Immature natural killer cell (primary cell): Measurements from ENCODE around the gene PRR30. TPM values are rescaled to one million over a fixed set of nuclear protein-coding genes. Genes with fewer than 3 reads are reported as not detected.
"Not testable (repeated sequence)": the region's sequence is repeated elsewhere in the genome, so short reads cannot be mapped to it uniquely, and the experiment has no call there.

Source experiments
- DNase-seq, 3 donors: peaks; one replicate each; pipeline ENCODE4 v3.0.0; 2022; ENCODE audit warnings: mixed read lengths in 1 of 3
- H3K27ac Mint-ChIP-seq, 6 donors: one replicate each; pipeline ENCODE4 v1.8.0; 2020; ENCODE audit warnings: mixed read lengths in 6 of 6, mild to moderate bottlenecking in 5 of 6, inconsistent platforms in 4 of 6, moderate library complexity in 3 of 6
- H3K27me3 Mint-ChIP-seq, 3 donors: one replicate each; pipeline ENCODE4 v1.8.0; 2020 to 2021; ENCODE audit warnings: low read depth in 3 of 3, mild to moderate bottlenecking in 3 of 3, mixed read lengths in 3 of 3, moderate library complexity in 3 of 3, inconsistent platforms in 1 of 3
- H3K36me3 Mint-ChIP-seq, 3 donors: one replicate each; pipeline ENCODE4 v1.8.0; 2020; ENCODE audit warnings: mixed read lengths in 3 of 3, inconsistent platforms in 2 of 3, mild to moderate bottlenecking in 2 of 3
- H3K4me1 Mint-ChIP-seq, 2 donors: one replicate each; pipeline ENCODE4 v1.8.0; 2020; ENCODE audit warnings: inconsistent platforms in 2 of 2, mild to moderate bottlenecking in 2 of 2, mixed read lengths in 2 of 2, moderate library complexity in 1 of 2
- H3K4me3 Mint-ChIP-seq, 5 donors: one replicate each; pipeline ENCODE4 v1.8.0; 2020; ENCODE audit warnings: mild to moderate bottlenecking in 5 of 5, mixed read lengths in 5 of 5, inconsistent platforms in 3 of 5, moderate library complexity in 3 of 5
- H3K9me3 Mint-ChIP-seq, 6 donors: one replicate each; pipeline ENCODE4 v1.8.0; 2020; ENCODE audit warnings: mild to moderate bottlenecking in 6 of 6, mixed read lengths in 6 of 6, inconsistent platforms in 4 of 6, moderate library complexity in 3 of 6
- polyA plus RNA-seq, 3 donors: library from polyadenylated mRNA; unstranded; fragments of 300-500 nt; fragmentation: Illumina TruSeq; gene quantifications; one replicate each; pipeline ENCODE4 v1.2.3, GENCODE V29; 2021

The PRR30 gene
- polyA plus RNA-seq, 3 donors from 2014 or later, result not detected

DNA sequence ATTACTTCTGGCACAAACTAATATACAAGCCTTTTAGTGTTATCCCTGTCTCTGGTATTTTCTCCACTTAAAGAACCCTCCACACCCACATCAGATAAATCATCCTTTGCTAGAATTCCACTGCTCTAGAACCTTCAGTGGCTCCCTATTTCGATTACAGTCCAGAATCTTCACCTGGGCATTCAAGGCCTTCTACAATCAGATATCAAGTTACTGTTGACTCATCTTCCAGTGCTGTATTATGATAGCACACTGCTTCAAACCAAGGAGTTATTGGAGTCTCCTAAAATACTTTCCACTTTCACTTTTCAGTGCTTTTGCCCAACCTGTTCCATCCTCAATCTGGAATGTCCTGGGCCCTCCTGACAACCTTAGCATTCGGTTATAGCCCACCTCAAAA lies 23.7 kb downstream of the PRR30 start:
- DNase-seq, result no peak
- no peaks in the 10 kb centered on the region for H3K9me3 Mint-ChIP-seq
- H3K4me3 Mint-ChIP-seq, result no peak overlapping the region
- no peak overlapping the region for H3K27ac Mint-ChIP-seq
- H3K27me3 Mint-ChIP-seq, result peaks cover 4 to 16% (median 8%) of the 10 kb centered on the region in 3 donors
- peaks cover 0 to 3% (median 0%) of the 10 kb centered on the region in 3 donors for H3K36me3 Mint-ChIP-seq
- peaks cover 5% of the 10 kb centered on the region in 2 donors for H3K4me1 Mint-ChIP-seq

DNA sequence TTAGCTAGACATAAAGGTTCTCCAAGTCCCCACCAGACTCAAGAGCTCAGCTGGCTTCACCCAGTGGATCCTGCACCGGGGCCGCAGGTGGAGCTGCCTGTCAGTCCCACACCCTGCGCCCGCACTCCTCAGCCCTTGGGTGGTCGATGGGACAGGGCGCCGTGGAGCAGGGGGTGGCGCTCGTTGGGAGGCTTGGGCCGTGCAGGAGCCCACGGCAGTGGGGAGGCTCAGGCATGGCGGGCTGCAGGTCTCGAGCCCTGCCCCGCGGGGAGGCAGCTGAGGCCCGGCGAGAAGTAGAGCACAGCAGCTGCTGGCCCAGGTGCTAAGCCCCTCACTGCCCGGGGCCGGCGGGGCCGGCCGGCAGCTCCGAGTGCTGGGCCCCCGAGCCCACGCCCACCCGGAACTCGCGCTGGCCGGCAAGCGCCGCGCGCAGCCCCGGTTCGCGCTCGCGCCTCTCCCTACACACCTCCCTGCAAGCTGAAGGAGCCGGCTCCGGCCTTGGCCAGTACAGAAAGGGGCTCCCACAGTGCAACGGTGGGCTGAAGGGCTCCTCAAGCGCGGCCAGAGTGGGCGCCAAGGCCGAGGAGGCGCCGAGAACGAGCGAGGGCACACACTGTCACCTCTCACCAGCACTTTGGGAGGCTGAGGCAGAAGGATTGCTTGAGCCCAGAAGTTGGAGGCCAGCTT lies 27.7 kb downstream of the PRR30 start:
- not testable (repeated sequence) for H3K27ac Mint-ChIP-seq, H3K36me3 Mint-ChIP-seq, H3K27me3 Mint-ChIP-seq, H3K4me3 Mint-ChIP-seq, H3K9me3 Mint-ChIP-seq, H3K4me1 Mint-ChIP-seq, DNase-seq

DNA sequence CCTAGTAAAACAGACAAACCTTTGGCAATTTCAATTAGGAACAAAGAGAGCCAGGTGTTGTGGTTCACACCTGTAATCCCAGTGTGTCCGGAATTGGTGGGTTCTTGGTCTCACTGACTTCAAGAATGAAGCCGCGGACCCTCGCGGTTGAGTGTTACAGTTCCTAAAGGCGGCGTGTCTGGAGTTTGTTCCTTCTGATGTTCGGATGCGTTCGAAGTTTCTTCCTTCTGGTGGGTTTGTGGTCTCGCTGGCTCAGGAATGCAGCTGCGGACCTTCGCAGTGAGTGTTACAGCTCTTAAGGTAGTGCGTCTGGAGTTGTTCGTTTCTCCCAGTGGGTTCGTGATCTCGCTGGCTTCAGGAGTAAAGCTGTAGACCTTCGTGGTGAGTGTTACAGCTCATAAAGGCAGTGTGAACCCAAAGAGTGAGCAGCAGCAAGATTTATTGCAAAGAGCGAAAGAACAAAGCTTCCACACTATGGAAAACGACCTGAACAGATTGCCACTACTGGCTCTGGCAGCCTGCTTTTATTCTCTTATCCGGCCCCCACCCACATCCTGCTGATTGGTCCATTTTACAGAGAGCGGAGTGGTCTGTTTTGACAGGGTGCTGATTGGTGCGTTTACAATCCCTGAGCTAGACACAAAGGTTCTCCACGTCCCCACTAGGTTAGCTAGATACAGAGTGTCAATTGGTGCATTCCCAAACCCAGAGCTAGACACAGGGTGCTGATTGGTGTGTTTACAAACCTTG lies 28.4 kb downstream of the PRR30 start:
- not testable (repeated sequence) for H3K27me3 Mint-ChIP-seq, H3K4me1 Mint-ChIP-seq, H3K36me3 Mint-ChIP-seq, H3K4me3 Mint-ChIP-seq, H3K9me3 Mint-ChIP-seq, H3K27ac Mint-ChIP-seq, DNase-seq

DNA sequence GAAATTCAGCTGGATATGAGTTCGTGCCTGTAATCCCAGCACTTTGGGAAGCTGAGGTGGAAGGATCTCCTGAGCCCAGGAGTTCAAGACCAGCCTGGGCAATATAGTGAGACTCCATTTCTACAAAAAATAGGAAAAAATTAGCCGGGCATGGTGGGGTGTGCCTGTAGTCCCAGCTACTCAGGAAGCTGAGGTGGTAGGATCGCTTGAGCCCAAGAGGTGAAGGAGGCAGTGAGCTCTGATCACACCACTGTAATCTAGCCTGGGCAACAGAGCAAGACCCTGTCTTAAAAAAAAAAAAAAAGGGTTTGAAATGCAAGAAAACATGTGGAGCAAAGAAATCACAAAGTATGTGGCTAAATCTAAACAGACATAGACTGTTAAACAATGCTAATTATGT lies 30.1 kb downstream of the PRR30 start:
- H3K27ac Mint-ChIP-seq, result no peak overlapping the region
- no peaks in the 10 kb centered on the region for H3K4me1 Mint-ChIP-seq
- no peaks in the 10 kb centered on the region for H3K36me3 Mint-ChIP-seq
- H3K4me3 Mint-ChIP-seq, result no peak overlapping the region
- no peak for DNase-seq
- H3K27me3 Mint-ChIP-seq, result peaks cover 0 to 9% (median 2%) of the 10 kb centered on the region in 3 donors
- no peaks in the 10 kb centered on the region for H3K9me3 Mint-ChIP-seq

DNA sequence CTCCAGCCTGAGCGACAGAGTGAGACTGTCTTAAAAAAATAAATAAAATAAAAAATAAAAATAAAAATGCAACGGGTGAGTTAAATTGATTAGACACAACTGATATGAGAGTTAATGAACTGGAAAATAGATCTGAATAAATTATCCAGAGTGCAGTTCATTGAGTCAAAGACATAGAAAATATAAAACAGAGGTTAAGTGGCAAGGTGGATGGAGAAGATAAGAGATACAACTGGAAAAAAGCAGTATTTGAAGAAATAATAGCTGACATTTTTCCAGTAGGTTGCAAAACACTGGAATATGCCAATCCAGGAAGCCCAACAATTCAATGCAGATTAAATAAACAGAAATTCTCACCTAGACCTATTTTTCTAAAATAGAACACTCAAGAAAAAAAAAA lies 31.0 kb downstream of the PRR30 start:
- Mint-ChIP-seq H3K9me3 (no peaks in the 10 kb centered on the region), H3K27ac (no peak overlapping the region), H3K27me3 (peaks cover 2 to 9% (median 2%) of the 10 kb centered on the region in 3 donors), H3K36me3 (no peaks in the 10 kb centered on the region), H3K4me1 (no peaks in the 10 kb centered on the region), H3K4me3 (no peak overlapping the region)
- DNase-seq, result no peak

DNA sequence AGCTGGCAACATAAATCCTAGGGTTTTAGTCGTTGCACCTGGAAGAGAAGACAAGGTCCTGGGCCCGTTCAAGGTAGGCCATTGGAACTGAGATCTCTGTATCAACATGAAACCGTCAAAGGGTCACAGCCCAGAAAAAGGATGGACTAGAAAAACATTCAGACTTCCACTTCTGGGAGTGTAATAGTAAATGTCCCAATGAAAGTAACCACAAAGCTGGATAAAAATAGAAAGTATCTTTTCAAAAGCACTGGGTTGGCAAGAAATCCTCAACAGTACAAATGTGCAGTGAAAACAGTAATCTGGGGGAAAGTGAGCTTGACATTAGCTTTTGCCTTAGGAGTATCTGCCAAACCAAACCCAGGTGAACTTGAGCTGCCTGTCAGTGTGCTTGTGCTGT lies 33.2 kb downstream of the PRR30 start:
- DNase-seq, result no peak
- H3K4me1 Mint-ChIP-seq, result no peaks in the 10 kb centered on the region
- H3K36me3 Mint-ChIP-seq, result no peaks in the 10 kb centered on the region
- H3K27ac Mint-ChIP-seq, result no peak overlapping the region
- H3K4me3 Mint-ChIP-seq, result no peak overlapping the region
- H3K9me3 Mint-ChIP-seq, result no peaks in the 10 kb centered on the region
- H3K27me3 Mint-ChIP-seq, result peaks cover 4 to 6% (median 6%) of the 10 kb centered on the region in 3 donors

DNA sequence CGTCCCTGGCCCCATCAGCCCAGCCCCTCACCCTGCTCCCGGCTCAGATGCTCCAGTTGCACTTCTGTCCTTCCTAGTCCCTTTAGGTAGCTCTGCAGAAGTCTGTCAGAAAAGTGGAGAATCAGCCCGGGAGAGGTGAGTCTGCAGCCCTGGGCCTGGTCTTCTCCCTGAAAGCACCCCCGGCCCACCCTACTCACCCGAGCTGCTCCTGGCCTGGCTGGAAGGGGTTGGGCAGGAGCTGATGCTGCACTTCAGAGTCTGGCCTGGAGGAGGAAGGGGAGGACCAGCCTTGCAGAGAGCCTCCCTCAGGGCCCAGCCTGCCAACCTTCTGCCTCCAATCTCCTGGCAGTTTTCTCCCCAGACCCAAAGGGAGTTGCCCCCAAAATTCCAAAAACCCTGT lies 36.9 kb downstream of the PRR30 start:
- no peak overlapping the region for H3K4me3 Mint-ChIP-seq
- H3K9me3 Mint-ChIP-seq, result no peaks in the 10 kb centered on the region
- no peaks in the 10 kb centered on the region for H3K36me3 Mint-ChIP-seq
- H3K27ac Mint-ChIP-seq, result no peak overlapping the region
- no peak for DNase-seq
- peaks cover 0 to 6% (median 4%) of the 10 kb centered on the region in 3 donors for H3K27me3 Mint-ChIP-seq
- no peaks in the 10 kb centered on the region for H3K4me1 Mint-ChIP-seq

DNA sequence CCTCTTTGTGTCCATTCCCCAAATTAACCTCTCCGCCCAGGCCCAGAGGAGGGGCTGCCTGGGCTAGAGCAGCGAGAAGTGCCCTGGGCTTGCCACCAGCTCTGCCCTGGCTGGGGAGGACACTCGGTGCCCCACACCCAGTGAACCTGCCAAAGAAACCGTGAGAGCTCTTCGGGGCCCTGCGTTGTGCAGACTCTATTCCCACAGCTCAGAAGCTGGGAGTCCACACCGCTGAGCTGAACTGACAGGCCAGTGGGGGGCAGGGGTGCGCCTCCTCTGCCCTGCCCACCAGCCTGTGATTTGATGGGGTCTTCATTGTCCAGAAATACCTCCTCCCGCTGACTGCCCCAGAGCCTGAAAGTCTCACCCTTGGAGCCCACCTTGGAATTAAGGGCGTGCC lies 39.2 kb downstream of the PRR30 start:
- H3K4me1 Mint-ChIP-seq, result peaks cover 7 to 15% of the 10 kb centered on the region in 2 donors
- no peak overlapping the region for H3K4me3 Mint-ChIP-seq
- H3K9me3 Mint-ChIP-seq, result no peaks in the 10 kb centered on the region
- H3K27ac Mint-ChIP-seq, result no peak overlapping the region
- no peaks in the 10 kb centered on the region for H3K36me3 Mint-ChIP-seq
- DNase-seq, result no peak
- H3K27me3 Mint-ChIP-seq, result peaks cover 0 to 4% (median 4%) of the 10 kb centered on the region in 3 donors

DNA sequence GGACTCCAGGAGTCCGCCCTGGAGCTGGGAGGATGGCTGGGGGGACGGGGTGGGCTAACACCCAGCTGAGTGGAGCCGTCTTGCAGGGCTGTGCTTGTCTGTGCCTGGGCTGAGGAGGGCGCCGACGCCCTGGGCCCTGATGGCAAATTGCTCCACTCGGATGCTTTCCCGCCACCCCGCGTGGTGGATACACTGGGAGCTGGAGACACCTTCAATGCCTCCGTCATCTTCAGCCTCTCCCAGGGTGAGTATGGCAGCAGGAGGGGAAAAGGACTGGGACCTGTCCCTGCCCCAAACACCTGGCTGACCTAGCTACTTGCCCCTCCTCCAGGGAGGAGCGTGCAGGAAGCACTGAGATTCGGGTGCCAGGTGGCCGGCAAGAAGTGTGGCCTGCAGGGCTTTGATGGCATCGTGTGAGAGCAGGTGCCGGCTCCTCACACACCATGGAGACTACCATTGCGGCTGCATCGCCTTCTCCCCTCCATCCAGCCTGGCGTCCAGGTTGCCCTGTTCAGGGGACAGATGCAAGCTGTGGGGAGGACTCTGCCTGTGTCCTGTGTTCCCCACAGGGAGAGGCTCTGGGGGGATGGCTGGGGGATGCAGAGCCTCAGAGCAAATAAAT lies 39.8 kb downstream of the PRR30 start:
- Mint-ChIP-seq H3K36me3 (no peaks in the 10 kb centered on the region), H3K27ac (no peak overlapping the region), H3K27me3 (peaks cover 0 to 4% (median 4%) of the 10 kb centered on the region in 3 donors), H3K4me3 (no peak overlapping the region), H3K9me3 (no peaks in the 10 kb centered on the region), H3K4me1 (peaks cover 7 to 15% of the 10 kb centered on the region in 2 donors)
- DNase-seq, result no peak

DNA sequence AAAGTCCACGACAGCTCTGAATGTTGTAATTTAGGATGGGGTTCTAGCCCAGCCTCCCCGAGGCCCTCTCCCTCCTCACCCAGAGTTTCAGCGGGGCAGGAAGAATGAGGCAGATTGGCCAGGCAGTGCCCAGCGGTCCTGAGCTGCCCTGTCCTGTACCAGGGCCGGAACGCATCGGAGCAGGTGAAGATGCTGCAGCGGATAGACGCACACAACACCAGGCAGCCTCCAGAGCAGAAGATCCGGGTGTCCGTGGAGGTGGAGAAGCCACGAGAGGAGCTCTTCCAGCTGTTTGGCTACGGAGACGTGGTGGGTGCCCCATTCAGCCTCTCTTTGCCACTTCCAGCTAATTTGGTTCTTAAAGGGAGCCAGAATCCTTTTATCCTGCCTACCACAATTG lies 41.9 kb downstream of the PRR30 start:
- Mint-ChIP-seq H3K4me3 (no peak overlapping the region), H3K27ac (no peak overlapping the region), H3K36me3 (no peaks in the 10 kb centered on the region), H3K9me3 (no peaks in the 10 kb centered on the region), H3K4me1 (peaks cover 7 to 15% of the 10 kb centered on the region in 2 donors), H3K27me3 (peaks cover 0 to 2% (median 2%) of the 10 kb centered on the region in 3 donors)
- no peak for DNase-seq

DNA sequence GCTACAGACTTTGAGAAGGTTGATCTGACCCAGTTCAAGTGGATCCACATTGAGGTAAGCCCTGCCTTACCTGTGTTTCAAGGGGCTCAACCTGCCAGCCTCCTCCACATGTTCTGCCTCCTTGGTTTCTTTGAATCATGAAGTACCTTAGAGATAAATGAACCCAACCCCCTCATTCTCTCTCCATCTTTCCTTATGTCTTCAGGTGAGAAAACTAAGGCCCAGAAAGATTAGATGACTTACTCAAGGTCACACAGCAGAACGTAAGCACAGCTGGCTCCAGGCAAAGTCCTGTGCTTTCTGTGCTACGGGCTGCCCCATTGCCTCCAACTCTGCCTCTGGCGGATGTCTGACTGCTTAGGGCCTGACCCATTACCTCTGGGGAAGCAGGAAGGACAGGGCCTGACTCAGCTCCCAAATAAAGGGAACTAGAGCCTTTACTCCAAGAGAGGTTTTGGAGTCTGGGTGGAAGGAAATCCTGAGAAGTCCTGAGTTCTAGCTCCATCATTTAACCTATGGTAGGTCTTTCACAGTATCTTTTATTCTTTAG lies 42.4 kb downstream of the PRR30 start:
- Mint-ChIP-seq H3K36me3 (no peaks in the 10 kb centered on the region), H3K4me1 (peaks cover 7 to 15% of the 10 kb centered on the region in 2 donors), H3K9me3 (no peaks in the 10 kb centered on the region), H3K27me3 (peaks cover 0 to 2% (median 0%) of the 10 kb centered on the region in 3 donors), H3K4me3 (no peak overlapping the region), H3K27ac (peak overlapping the region in 1 of 6 donors; percentile 36)
- no peak for DNase-seq

DNA sequence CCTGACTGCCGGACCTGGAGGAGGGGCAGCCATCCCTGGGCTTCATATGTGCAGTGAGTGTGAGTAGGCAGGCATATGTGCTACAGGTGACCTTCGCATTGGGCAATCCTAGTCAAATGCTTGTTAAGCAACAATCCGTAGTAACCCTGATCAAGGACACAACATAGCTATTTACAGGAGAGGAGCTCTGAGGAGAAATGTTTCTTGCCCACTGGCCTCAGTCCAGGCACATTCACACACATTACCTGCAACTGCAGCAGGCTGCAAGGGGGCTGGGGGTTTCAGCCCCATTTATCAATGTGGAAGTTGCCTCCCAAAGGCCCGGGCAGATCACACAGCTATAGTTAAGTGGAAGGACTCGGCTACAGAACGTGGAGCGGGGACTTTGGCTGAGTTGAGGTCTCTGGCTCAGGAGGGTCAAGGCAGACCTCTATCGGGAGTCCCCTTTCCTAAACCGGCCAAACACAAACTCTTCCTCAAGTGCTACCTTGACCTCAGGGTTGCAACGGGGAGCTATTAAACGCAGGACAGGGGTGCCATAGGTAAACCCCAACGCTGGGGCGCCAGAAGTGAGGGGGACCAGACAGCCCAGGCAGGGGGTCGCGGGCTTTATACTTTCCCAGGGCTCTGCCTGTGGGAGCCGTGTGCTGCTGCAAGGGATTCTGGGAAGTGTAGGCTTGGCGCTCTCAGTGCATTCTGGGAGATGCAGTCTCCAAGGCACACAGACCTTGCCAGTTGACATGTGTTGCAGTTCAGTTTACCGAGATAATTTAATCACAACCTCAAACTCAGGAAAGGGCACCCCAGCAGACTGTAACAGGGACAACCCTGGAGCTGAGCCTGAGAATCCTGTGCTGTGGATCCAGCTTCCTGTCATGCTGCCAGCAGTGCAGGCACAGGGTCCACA lies 43.2 kb downstream of the PRR30 start:
- Mint-ChIP-seq H3K36me3 (no peaks in the 10 kb centered on the region), H3K27ac (peak overlapping the region in 1 of 6 donors; percentile 40), H3K4me3 (peak overlapping the region; percentile 28 to 58 (median 54)), H3K27me3 (no peaks in the 10 kb centered on the region), H3K4me1 (peaks cover 7 to 15% of the 10 kb centered on the region in 2 donors), H3K9me3 (no peaks in the 10 kb centered on the region)
- peak in 2 of 3 donors; percentile 25 to 31 for DNase-seq

DNA sequence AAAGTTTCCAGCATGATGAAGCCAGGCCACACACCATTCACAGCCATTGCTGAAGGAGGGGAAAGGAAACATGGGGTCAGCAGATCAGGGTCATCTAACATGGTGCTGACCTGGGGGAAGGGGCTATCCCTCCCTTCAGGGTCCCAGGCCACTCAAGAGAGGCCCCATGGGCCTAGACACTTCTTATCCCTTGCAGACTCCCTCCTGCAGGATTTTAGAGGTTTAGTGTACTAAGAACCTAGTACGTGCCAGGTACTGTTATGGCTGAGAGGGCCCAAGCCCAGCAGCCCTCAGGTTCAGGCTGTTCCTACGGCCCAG lies 43.8 kb downstream of the PRR30 start:
- peak overlapping the region in 2 of 5 donors; percentile 28 to 48 for H3K4me3 Mint-ChIP-seq

More for the DNA sequence above, 43.8 kb downstream of the PRR30 start:
- peaks cover 7 to 15% of the 10 kb centered on the region in 2 donors for H3K4me1 Mint-ChIP-seq
- H3K27ac Mint-ChIP-seq, result peak overlapping the region in 1 of 6 donors; percentile 40
- H3K36me3 Mint-ChIP-seq, result no peaks in the 10 kb centered on the region
- H3K27me3 Mint-ChIP-seq, result no peaks in the 10 kb centered on the region
- no peak for DNase-seq
- no peaks in the 10 kb centered on the region for H3K9me3 Mint-ChIP-seq
